HG03571 (cell line): ENCODE data around the gene MSMP.

Source experiments
- ATAC-seq: cut with Tn5 transposase; IDR thresholded peaks from one replicate; pipeline ENCODE4 v1.9.1; 2021; ENCODE audit not compliant: unreplicated experiment

Gene MSMP, protein sequence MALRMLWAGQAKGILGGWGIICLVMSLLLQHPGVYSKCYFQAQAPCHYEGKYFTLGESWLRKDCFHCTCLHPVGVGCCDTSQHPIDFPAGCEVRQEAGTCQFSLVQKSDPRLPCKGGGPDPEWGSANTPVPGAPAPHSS

DNA sequence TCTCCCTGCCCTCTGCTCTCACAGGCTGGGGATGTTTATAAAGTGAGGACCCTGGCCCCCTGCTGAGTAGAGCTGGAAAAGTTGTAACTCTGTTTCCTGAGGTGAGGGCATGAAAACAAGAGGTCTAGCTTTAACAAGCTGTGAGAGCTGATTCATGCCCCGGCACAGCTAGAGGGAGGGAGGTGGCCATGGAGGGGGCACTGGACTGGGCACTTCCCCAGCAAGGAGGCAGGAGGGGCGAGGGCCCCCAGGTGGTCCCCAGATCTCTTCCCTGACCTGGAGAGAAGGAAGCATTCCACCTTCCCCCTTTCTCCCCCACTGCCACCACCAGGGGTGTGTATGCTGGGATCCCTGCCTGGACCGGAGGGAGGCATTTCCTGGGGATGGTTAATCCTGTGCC is at the start of gene MSMP:
Gene MSMP, minus strand, starts transcription at position 13 of the 400 bp plus-strand sequence. CDS start 147 bp downstream, outside the sequence.
- ATAC-seq: no peak

DNA sequence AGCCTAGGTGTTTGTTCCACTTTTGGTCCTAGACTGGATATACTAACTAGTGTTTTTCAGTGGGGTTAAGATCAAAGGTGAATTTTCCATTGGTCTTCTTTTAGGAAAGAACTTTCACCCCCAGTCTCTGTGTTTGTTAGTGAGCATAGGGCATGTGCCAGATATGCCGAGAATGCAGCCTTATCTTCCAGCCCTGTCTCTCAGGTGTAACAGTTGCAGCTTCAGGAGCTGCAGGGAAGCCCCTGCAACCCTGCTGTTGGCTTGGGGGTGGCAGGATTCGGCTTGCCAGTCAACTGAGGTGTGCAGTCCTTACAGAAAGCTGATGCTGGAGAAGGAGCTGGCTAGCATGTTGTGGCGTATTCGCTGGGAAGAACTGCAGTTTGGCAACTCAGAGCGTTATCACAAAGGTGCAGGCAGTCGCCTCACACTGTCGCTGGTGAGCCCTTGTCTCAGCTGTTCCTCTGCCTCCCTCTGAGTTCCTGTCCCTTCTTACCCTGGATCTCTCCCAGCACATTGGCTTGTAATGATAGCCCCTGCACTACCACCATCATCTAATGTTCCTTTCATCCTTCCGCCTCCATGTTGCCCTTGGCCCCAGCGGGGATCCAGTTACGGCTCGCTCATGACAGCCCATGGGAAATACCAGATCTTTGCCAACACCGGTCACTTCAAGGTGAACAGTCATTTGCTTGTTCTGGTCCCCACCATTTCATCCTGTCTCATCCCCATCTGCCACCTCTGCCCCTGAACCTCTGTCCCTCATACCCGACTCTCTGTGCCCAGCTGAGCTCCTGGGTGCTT is 47.5 kb upstream of the MSMP start:
- no peak for ATAC-seq

DNA sequence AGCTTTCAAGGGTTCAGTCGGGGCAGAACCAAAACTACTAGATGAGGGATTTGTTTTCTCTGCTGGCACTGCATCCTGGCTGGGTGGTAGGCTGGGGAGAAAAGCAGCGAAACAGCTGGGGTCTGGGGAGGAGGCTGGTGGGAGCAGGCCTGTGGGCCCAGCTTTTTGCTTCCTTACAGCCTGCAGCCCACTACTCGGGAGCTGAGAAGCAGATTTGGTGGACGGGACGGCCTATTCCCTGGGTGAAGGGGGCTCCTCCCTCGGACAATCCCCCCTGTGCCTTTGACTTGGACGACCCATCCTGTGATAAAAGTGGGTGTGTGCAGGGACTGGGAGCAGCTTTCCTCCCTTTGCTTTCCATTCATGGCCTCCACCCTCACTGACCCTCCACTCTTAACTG is 46.5 kb upstream of the MSMP start:
- no peak for ATAC-seq

DNA sequence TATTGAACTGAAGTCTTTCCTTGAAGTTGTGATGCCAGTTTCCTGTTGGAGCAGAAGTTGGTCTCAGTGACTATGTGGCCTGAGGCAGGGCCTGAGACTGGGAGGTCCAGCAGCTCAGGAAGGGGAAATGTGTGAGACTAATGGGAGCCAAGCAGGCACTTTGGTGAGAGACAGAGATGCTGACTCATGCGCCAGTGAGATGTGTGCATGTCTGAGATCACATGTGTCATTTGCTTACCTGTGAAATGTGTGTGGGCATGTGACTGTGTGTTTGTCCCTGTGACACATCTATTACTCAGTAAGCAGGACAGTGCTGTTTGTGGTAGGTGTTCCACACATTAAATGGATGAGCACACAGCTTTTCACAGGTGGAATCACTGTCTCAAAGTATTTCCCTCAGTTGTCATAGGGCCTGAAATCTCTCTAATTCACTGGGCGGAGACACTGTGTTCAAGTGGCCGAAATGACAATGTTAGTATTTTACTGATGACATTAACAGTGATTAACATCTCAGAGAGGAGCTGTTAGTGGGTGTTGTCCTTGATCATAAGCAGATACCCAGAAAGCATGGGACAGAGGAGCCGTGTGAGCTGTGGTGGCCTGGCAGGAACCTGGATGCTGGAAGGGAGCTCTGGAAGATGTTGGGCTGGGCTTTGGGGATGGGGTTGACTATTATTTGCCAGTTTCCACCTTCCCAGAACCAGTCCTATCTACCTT is 44.7 kb upstream of the MSMP start:
- ATAC-seq: no peak

DNA sequence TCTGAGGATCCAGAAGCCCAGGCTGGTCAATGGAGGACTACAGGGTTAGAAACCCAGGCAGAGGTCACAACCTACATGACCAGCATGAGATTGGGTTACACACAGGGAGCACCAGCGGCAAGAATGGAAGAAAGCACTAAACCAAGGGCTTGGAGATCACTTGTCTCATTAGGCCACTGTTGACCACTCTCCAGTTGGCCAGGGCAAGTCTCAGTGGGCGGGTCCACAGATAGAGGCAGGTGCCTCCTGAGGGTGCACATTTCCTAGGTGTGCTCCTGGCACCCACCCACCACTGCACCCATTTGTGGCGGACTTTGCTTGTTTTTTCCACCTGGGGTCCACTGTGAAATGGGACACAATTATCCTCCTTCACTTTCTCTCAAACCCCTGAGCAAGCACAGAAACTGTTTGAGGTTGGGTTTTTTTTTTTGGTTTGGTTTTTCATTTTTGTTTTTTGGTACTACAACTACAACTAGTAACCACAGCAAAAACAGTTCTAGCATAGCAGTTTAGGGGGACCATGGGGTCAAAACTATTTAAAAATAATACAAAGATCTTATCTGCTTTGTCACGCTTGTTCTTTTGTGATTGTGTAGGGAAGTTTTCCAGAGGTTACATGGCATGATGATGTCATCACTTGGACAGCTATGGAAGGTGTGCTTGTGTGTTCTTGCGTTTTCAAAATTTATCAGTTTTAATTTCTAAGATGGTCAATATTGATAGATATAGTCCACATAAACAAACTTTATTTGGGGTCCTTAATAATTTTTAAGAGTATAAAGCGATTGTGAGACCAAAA is 43.4 kb upstream of the MSMP start:
- no peak for ATAC-seq

DNA sequence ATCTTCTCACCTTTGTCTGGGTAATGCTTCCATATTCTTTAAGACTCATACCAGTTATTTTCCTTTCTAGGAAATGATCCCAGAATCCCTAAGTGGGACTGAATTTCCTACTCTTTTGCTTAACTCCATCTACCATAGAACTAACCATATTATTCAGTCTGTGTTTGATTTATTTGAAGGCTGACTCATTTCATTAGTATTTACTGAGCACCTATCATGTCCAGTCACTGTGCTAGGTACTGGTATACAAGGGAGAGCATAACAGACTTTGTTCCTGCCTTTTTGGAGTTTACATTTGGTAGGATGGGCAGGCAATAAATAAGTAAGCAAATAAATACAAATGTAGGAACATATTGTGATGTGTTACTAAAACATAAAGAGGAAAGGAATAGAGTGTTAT is 41.6 kb upstream of the MSMP start:
- no peak for ATAC-seq

DNA sequence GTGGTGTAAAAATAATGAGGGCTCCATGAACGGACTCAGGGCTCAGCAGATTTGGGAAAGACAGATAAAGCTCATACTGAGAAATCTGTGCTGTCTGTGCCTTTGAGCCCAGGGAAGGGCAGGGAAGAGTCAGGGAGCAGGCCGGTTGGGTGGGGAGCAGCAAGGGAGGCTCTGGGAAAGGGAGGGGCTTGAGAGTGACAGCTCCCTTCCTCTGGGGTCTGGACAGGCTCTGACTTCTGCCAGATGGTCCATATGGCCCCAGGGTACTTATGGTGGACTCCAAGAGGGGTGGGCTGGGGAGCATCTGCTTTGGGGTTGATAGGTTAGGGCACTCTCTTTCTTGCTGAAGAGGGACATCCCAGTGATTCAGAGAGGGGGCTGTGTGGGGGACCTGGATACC is 39.4 kb upstream of the MSMP start:
- ATAC-seq: no peak

DNA sequence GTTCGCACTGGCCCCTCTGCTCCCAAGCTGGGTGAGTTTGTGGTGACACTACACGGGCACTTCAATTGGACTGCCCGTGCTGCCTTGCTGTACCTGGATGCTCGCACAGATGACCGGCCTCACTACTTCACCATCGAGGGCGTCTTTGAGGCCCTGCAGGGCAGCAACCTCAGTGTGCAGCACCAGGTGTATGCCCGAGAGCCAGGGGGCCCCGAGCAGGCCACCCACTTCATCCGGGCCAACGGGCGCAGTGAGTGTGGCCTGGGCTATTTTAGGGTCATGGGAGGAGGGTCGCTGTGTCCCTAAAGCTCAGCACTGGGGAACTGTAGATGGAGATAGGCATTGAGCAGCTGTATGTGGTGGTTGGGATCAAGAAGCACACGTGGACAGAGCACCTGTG is 38.8 kb upstream of the MSMP start:
- no peak for ATAC-seq

DNA sequence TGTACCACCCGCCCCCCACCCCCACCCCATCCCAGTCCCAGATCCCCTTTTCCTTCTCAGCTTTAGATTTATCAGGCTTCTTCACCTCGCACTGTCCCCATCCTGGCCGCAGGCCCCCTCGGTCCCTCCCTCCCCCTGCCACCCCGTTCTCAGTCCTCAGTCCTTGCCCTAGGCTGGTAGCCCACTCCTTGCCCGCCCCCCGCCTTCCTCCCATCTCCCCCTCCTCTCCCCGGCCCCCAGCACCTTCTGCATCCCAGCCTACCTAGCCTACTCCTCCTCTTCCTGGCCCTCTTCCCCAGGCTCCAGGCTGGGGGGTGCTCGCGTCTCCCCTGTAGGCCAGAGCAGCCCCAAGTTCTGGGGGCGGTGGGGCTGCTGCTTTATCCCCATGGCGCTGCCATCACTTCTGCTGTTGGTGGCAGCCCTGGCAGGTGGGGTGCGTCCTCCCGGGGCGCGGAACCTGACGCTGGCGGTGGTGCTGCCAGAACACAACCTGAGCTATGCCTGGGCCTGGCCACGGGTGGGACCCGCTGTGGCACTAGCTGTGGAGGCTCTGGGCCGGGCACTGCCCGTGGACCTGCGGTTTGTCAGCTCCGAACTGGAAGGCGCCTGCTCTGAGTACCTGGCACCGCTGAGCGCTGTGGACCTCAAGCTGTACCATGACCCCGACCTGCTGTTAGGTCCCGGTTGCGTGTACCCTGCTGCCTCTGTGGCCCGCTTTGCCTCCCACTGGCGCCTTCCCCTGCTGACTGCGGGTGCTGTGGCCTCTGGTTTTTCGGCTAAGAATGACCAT is 38.1 kb upstream of the MSMP start:
- no peak for ATAC-seq

DNA sequence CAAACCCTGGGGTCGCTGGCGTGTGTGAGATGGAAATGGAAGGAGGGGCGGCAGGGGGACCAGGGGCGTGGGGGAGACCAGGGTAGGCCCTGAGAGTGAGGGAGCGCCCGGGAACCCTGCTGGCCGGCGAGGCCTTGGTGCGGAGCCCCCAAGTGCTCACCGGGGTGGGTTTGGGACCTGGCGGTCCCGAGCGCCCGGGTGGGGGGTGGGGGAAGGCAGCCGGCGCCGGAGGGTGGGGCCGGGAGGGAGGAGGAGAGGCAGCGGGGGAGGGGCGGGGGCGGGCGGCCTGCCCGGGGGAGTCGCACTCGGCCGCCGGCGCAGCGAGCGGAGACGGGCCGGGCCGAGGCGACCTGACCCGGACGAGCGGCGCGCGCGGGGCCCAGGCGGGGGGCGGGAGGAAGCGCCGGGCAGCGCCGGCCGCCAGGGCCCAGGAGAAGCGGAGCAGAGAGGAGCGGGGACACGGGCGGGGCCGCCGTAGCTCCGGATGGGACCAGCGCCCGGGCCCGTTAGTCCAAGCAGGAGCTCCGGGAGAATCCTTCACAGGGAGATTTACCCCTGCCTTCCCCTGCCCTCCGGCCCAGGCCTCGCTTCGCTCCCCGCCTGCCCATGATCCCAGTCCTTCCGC is 37.3 kb upstream of the MSMP start, which contains the start of gene NPR2:
Gene NPR2, plus strand, starts transcription at position 295 of the 625 bp plus-strand sequence. CDS start 818 bp downstream, outside the sequence.
- ATAC-seq: no peak

DNA sequence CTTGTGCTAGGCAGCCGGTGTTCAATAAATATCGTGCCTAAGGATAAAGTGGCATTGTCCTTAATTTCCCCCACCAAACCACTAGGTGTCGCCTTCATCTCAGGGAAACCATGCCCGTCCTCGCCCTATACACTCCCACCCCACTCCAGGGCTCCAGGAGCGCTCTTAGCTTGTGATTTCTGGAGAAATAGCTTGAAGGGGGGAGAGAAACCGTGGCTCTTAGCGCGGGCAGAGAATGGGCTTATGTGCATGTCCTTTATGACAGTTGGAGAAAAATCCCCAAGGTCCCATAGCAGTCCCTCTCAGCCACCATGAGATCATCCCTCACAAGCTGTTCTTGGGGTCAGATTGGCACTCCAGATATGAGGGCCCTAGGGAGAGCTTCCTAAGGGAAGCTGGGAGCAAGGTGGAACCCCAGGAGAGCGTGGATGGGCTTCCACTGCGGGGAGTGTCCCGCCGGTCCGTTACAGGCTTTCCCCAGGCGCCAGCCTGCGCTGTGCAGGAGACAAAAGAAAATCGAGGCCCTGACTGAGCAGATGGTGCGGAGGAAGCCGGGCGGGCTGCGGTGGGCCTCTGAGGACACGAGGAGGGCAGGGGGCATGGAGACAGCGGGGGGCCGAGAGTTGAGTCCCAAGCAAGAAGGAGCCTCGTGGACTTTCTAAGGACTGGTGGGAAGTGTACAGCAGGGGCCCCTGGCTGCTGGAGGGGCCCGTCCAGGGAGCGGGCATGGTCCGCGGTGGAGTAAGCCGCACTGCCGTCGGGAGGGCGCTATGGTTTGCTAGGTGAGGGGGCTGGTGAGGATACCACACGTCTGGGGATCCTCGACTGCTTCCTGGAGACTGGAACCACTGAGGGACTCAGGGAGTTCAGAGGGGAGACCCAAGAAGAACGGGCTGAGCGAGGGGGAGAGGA is 36.6 kb upstream of the MSMP start:
- no peak for ATAC-seq

DNA sequence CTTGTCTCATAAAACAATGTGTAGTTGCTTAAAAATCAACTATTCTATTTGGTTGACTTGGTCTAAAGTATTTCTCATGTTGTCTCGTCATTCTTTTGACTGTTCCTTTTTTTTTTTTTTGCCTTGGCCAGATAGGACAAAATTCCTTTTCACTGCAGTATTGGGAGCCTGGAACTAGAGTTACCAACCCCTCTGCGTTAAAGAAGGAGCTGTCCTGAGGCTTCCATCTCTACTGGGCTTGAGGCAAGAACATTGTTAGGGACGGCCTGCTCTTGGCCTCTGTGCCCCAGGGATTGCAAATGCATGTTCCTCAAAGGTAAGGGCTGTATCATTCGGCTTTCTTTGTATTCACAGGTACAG is 35.9 kb upstream of the MSMP start:
- ATAC-seq: no peak

DNA sequence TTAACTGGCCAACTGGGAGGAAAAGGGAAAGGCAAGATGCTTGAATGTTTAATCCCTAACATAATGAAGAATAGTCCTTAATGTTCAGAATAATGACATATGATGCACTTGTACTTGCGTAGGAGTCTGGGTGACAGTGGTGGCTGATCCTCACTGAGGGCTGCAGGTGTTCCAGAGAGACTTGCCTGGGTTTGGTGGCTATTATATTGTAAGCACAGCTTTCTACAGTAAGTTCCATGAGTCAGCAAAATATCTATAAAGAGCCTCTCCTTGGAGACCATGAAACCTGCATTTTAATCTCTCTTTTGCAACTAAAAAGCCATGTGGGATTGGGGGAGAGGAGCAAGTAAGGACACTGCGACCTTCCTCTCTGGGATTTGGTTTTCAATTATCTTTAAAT is 35.5 kb upstream of the MSMP start:
- no peak for ATAC-seq

DNA sequence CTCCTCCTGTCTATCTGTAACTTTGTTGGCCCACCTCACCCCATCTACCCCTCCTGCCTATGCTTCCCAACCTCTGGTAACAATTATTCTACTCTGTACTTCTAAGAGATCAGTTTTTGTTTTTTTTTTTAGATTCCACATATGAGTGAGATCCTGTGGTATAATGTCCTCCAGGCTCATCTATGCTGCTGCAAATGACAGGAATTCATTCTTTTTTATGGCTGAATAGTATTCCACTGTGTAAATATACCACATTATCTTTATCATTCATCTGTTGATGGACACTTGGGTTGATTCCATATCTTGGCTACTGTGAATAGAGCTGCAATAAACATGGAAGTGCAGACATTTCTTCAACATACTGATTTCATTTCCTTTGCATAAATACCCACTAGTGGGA is 29.3 kb upstream of the MSMP start:
- no peak for ATAC-seq

DNA sequence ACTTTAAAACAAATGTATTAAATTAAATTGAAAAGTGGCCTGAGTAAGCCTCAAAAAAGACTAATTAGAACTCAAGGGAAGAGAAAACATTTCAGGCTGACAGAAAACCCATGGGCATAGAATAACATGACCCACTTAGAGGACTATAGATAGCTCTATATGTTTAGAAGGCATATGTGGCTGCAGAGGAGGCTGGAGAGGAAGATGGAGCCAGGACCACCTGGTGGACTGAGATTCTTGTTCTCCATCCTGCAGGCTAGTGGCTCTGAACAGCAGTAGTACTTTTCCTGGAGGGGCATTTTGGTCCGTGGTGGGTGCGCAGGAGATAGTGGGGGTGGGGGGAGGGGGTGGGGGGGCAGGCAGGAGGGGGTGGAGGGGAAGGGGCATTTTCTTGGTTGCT is 27.0 kb upstream of the MSMP start:
- ATAC-seq: no peak

DNA sequence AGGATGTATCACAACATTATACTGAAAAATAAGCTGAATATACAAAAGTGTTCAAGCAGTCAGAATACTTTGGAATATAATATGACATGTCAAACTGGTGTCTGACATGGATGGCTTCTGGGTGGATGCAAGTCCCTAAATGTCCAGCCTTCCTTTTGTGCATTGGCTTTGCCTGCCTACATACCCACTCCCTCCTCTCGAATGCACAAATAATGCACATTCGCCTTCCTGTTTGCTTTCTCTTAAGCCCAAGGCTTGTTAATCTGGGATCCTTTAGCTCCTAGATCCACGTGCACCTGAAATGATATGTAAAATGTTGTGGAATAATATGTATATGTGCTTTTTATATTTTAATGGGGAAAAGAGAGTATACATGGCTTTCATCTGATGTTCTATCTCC is 24.4 kb upstream of the MSMP start:
- no peak for ATAC-seq

DNA sequence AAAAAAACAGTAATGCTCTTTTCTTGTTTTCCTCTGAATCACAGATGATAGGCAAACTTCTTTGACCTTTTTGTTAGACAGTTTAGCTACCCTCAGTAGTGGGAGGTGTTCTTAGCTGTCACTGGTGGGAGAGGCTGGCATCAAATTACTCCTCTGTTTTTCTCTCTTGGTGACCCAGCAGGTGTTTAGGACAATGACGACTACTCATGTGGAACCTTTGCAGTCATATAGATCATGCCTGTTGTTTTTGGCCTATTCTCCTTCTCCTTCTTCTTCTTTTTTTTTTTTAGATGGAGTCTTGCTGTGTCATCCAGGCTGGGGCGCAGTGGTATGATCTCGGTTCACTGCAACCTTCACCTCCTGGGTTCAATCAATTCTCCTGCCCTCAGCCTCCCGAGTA is 21.9 kb upstream of the MSMP start:
- no peak for ATAC-seq

DNA sequence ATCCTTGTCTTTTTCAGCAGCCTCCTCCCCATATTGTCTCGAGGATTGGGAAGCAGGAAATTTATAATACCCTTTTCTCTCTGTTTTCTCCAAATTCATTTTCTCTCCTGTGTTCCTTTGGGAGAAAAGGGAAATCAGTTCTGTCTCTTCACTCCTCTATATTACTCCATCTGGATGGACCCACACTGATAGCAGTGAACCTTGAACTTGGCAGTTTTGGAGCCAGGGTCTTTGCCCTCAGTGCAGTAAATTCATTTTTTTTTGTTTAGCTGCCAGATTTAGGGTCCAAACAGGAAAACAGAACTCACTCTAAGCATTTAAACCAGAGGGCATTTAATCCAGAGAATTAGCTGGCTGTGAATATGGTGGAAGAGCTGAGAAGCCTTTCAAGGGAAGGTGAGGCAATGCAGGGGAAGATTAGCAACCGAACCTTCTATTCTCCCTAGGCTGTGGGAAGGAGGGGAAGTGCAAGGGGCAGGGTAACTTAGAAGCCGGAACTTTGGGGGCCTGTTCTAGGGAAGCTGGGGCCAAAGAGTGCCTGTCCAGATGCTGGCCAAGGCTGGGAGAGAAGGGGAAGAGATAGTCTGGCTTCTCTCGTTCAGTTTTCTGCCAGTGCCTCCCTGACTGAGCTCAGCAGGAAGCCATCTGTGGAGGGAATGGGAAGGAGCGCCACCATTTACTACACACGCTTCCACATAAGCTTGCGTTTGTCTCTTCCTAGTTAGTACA is 21.0 kb upstream of the MSMP start:
- no peak for ATAC-seq
